DND-41 (cell line): ENCODE results near the gene USP22.

Experiments used
- ATAC-seq: fragments of 200-7000 bp; cut with Tn5 transposase; 3 replicates; pipeline ENCODE4 v1.9.1; 2021; ENCODE audit warnings: low read depth; ENCODE audit not compliant: insufficient read depth
- DNase-seq: peaks from one replicate; pipeline ENCODE4 v3.0.0-alpha.2; 2020
- H2AFZ ChIP-seq: 2 replicates; pipeline ENCODE4 v1.6.0; 2012; ENCODE audit warnings: low read depth, low read length
- H3K27ac ChIP-seq: 2 replicates; pipeline ENCODE4 v1.5.1; 2012; ENCODE audit warnings: low read length, inconsistent platforms
- H3K27me3 ChIP-seq: fragments of 200-600 bp; sonication (generic); 2 replicates; pipeline ENCODE4 v1.6.0; 2012; ENCODE audit warnings: low read length, mild to moderate bottlenecking, inconsistent platforms; ENCODE audit not compliant: insufficient read depth, poor library complexity
- H3K36me3 ChIP-seq: 2 replicates; pipeline ENCODE4 v1.5.1; 2012; ENCODE audit warnings: low read length, inconsistent platforms; ENCODE audit not compliant: insufficient read depth
- H3K4me1 ChIP-seq: 2 replicates; pipeline ENCODE4 v1.5.1; 2012; ENCODE audit warnings: mild to moderate bottlenecking, low read length; ENCODE audit not compliant: insufficient read depth
- H3K4me2 ChIP-seq: 2 replicates; pipeline ENCODE4 v1.6.0; 2012; ENCODE audit warnings: mild to moderate bottlenecking, moderate library complexity, low read length, inconsistent platforms; ENCODE audit not compliant: insufficient read depth
- H3K4me3 ChIP-seq, 2 experiments: fragments of 200-600 bp in 1 of 2; shearing (Covaris generic) in 1 of 2; 2 replicates each; pipeline ENCODE4 v1.5.1; 2012 to 2016; ENCODE audit warnings: inconsistent platforms in 2 of 2, low read length in 2 of 2, mild to moderate bottlenecking in 2 of 2, low read depth in 1 of 2, moderate library complexity in 1 of 2
- H3K79me2 ChIP-seq: 2 replicates; pipeline ENCODE4 v1.6.0; 2012; ENCODE audit warnings: low read length, inconsistent platforms; ENCODE audit not compliant: insufficient read depth
- H3K9ac ChIP-seq: 2 replicates; pipeline ENCODE4 v1.6.0; 2012; ENCODE audit warnings: low read depth, mild to moderate bottlenecking, inconsistent platforms, low read length, moderate library complexity
- H3K9me3 ChIP-seq: 2 replicates; pipeline ENCODE4 v1.5.1; 2012; ENCODE audit warnings: low read length, moderate library complexity, mild to moderate bottlenecking, inconsistent platforms; ENCODE audit not compliant: insufficient read depth, severe bottlenecking
- H4K20me1 ChIP-seq: 2 replicates; pipeline ENCODE4 v1.6.0; 2012; ENCODE audit warnings: low read length; ENCODE audit not compliant: insufficient read depth
- EZH2 ChIP-seq: IDR thresholded peaks from 3 replicates; pipeline ENCODE4 v1.6.1; 2012; ENCODE audit warnings: borderline replicate concordance, low read depth, mild to moderate bottlenecking, moderate library complexity, low read length, inconsistent platforms; ENCODE audit not compliant: severe bottlenecking
- TF ChIP-seq, protein P1 (sequence below): IDR thresholded peaks from 2 replicates; pipeline ENCODE4 v1.5.1; 2012; ENCODE audit warnings: borderline replicate concordance, low read length, moderate library complexity, mild to moderate bottlenecking; ENCODE audit not compliant: poor library complexity, severe bottlenecking; ENCODE audit errors: extremely low read depth

The USP22 gene

DNA sequence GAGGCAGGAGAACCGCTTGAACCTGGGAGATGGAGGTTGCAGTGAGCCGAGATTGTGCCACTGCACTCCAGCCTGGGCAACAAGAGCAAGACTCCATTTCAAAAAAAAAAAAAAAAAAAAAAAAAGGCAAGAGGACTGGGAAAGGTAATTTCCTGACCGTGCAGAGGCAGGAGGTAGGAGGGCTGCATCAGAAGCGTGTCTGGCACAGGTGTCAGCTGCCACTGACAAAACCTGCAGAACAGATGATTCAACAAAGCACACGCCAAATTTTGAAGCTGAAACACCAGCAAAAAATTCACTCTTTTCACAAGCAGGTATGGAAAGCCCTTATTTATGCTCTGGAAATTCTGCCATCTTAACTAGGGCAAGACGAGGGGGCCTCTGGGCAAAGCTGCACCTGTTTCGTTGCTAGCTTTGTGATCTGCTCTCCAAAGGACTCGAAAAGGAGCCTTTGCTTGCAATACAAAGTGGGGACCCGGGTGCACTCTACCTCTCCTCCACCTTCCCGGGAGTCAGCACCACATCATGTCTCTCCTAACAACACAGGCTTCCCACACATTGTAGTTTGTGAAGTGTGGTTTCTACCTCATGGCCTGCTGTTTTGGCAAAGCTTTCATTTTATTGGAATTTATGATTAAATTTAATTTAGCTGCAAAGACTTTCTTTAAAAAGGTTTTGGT is 33.7 kb downstream of the USP22 start:
- Histone ChIP-seq H3K27me3 (no peaks in the 10 kb centered on the region), H3K9ac (no peak overlapping the region), H3K4me1 (no peaks in the 10 kb centered on the region), H3K27ac (no peak overlapping the region), H3K36me3 (peaks cover 99% of the 10 kb centered on the region), H3K4me2 (no peak overlapping the region), H2AFZ (no peak overlapping the region), H4K20me1 (peaks cover 87% of the 10 kb centered on the region), H3K79me2 (peaks cover 51% of the 10 kb centered on the region), H3K9me3 (no peaks in the 10 kb centered on the region), H3K4me3 (no peak overlapping the region)
- DNase-seq (no peak), ATAC-seq (no peak)
- TF ChIP-seq EZH2 = no peak
- TF ChIP-seq, protein P1, sequence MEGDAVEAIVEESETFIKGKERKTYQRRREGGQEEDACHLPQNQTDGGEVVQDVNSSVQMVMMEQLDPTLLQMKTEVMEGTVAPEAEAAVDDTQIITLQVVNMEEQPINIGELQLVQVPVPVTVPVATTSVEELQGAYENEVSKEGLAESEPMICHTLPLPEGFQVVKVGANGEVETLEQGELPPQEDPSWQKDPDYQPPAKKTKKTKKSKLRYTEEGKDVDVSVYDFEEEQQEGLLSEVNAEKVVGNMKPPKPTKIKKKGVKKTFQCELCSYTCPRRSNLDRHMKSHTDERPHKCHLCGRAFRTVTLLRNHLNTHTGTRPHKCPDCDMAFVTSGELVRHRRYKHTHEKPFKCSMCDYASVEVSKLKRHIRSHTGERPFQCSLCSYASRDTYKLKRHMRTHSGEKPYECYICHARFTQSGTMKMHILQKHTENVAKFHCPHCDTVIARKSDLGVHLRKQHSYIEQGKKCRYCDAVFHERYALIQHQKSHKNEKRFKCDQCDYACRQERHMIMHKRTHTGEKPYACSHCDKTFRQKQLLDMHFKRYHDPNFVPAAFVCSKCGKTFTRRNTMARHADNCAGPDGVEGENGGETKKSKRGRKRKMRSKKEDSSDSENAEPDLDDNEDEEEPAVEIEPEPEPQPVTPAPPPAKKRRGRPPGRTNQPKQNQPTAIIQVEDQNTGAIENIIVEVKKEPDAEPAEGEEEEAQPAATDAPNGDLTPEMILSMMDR = no peak

DNA sequence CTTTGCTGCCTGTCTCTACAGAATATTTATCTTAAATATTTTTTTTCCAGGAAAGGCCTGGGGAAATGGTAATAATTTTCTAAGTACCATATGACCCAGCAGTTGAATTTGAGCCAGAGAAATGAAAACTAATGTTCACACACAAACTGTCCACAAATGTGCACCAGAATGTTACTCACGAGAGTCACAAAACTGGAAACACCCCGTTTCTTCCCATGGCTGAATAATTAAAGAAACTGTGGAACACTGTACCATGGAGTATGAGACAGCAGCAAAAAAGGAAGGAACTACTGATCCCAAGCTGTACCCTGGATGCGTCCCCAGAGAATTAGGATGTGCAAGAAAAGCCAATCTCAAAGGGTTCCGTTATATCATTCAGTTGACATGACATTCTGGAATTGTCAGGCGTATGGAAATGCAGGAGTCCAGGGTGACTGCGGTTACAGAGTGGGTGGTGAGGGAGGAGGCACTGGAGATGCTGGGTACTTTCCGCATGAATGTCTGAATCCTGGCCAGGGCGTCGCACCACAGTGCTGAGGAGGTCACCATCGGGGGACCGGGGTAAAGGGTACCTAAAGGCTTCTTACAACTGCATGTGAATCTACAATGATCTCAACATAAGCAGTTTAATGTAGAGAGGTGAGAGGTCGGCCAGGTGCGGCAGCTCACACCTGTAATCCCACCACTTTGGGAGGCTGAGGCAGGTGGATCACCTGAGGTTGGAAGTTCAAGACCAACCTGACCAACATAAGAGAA is 34.5 kb downstream of the USP22 start:
- H3K4me3 ChIP-seq = no peak overlapping the region
- no peaks in the 10 kb centered on the region for H3K27me3 ChIP-seq
- no peak overlapping the region for H3K27ac ChIP-seq
- no peak overlapping the region for H3K9ac ChIP-seq
- peaks cover 100% of the 10 kb centered on the region for H3K36me3 ChIP-seq
- no peaks in the 10 kb centered on the region for H3K4me1 ChIP-seq
- H3K79me2 ChIP-seq = peaks cover 45% of the 10 kb centered on the region
- no peak for DNase-seq
- H3K4me2 ChIP-seq = no peak overlapping the region
- H4K20me1 ChIP-seq = peaks cover 87% of the 10 kb centered on the region
- no peak overlapping the region for H2AFZ ChIP-seq
- no peak for TF ChIP-seq EZH2
- TF ChIP-seq, protein P1 = no peak
- ATAC-seq = no peak
- no peaks in the 10 kb centered on the region for H3K9me3 ChIP-seq

DNA sequence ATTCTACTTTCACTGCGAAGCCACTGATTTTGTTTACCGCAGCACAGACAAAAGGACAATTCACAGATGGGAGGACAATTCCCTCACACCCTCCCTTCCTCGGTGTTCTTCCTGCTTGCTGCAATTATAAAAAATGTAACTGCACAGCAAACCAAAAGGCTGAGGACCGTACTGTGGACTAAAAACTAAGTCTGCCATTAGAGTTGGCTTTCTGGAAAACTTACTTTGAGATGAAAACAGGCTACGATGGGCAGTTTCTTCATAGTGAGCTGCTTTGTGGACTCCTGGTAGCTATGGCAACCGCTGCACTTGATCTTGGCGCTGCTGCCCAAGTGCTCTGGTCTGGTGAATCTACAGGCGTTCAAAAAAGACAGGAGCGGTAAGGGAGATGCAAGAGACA is 35.2 kb downstream of the USP22 start:
- Histone ChIP-seq H3K4me3 (no peak overlapping the region), H4K20me1 (peaks cover 86% of the 10 kb centered on the region), H3K79me2 (peaks cover 38% of the 10 kb centered on the region), H3K36me3 (peaks cover 100% of the 10 kb centered on the region), H2AFZ (no peak overlapping the region), H3K4me2 (no peak overlapping the region), H3K27me3 (no peaks in the 10 kb centered on the region), H3K27ac (no peak overlapping the region), H3K9ac (no peak overlapping the region), H3K4me1 (no peaks in the 10 kb centered on the region), H3K9me3 (no peaks in the 10 kb centered on the region)
- ATAC-seq = no peak
- DNase-seq = no peak
- no peak for TF ChIP-seq EZH2
- TF ChIP-seq, protein P1 = no peak
